ENCODE data around the gene ST8SIA3. TPM values are rescaled to one million over a fixed set of nuclear protein-coding genes. Genes with fewer than 3 reads are reported as not detected.

ST8SIA3 gene
- total RNA-seq, 4 donors from 2014 or later = under 0.01 to 0.14 TPM; not detected in 2

GRCh38 chr18:57343833-57344232, 8.5 kb upstream of the ST8SIA3 start:
- no peaks in the 10 kb centered on the region for H3K4me1 ChIP-seq
- in situ Hi-C loops (cut with MboI; ENCODE audit: low pct_ligation_motif_present in 1 of 4, low pct_unique_long_range_greater_than_20kb in 1 of 4, low sequenced_read_pairs in 3 of 4) (no loop called here), intact Hi-C loops (cut with DNase I; ENCODE audit: low total_unique reads) (no loop called here)
- H3K27me3 ChIP-seq = peaks cover 4% of the 10 kb centered on the region
- TF ChIP-seq POLR2AphosphoS5 (IDR thresholded peaks at IDR 0.05) (no peak), POLR2A (IDR thresholded peaks at IDR 0.05) (no peak), EP300 (IDR thresholded peaks at IDR 0.05; ENCODE audit: low read depth) (no peak)
- TF ChIP-seq, protein P1, sequence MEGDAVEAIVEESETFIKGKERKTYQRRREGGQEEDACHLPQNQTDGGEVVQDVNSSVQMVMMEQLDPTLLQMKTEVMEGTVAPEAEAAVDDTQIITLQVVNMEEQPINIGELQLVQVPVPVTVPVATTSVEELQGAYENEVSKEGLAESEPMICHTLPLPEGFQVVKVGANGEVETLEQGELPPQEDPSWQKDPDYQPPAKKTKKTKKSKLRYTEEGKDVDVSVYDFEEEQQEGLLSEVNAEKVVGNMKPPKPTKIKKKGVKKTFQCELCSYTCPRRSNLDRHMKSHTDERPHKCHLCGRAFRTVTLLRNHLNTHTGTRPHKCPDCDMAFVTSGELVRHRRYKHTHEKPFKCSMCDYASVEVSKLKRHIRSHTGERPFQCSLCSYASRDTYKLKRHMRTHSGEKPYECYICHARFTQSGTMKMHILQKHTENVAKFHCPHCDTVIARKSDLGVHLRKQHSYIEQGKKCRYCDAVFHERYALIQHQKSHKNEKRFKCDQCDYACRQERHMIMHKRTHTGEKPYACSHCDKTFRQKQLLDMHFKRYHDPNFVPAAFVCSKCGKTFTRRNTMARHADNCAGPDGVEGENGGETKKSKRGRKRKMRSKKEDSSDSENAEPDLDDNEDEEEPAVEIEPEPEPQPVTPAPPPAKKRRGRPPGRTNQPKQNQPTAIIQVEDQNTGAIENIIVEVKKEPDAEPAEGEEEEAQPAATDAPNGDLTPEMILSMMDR (IDR thresholded peaks at IDR 0.05) = no peak
- no peak for DNase-seq
- no peak overlapping the region for H3K27ac ChIP-seq
- 63% methylated on average over 1 of the region's 1 CpG; no CpG with 5 or more reads in 1 of the 2 donors for WGBS, 2 donors (ENCODE audit: low coverage in 1 of 2)
- H3K36me3 ChIP-seq = no peaks in the 10 kb centered on the region
- H3K4me3 ChIP-seq = no peak overlapping the region
- H3K9me3 ChIP-seq = no peaks in the 10 kb centered on the region

- Histone ChIP-seq H3K36me3 (no peaks in the 10 kb centered on the region), H3K27ac (no peak overlapping the region), H3K4me1 (no peaks in the 10 kb centered on the region), H3K9me3 (no peaks in the 10 kb centered on the region), H3K27me3 (peaks cover 28% of the 10 kb centered on the region), H3K4me3 (no peak overlapping the region)
- WGBS, 2 donors (ENCODE audit: low coverage in 1 of 2) = 80 to 93% methylated on average over 1 to 2 of the region's 2 CpGs
- no peak for TF ChIP-seq EP300 (IDR thresholded peaks at IDR 0.05; ENCODE audit: low read depth)
- TF ChIP-seq POLR2A (IDR thresholded peaks at IDR 0.05) = no peak
- TF ChIP-seq, protein P1 (IDR thresholded peaks at IDR 0.05) = no peak
- TF ChIP-seq POLR2AphosphoS5 (IDR thresholded peaks at IDR 0.05) = no peak
- no peak for DNase-seq
- intact Hi-C loops (cut with DNase I; ENCODE audit: low total_unique reads) = no loop called here
- in situ Hi-C loops (cut with MboI; ENCODE audit: low pct_ligation_motif_present in 1 of 4, low pct_unique_long_range_greater_than_20kb in 1 of 4, low sequenced_read_pairs in 3 of 4) = no loop called here
Measured at GRCh38 chr18:57346876-57347275, 5.5 kb upstream of the ST8SIA3 start.

DNA sequence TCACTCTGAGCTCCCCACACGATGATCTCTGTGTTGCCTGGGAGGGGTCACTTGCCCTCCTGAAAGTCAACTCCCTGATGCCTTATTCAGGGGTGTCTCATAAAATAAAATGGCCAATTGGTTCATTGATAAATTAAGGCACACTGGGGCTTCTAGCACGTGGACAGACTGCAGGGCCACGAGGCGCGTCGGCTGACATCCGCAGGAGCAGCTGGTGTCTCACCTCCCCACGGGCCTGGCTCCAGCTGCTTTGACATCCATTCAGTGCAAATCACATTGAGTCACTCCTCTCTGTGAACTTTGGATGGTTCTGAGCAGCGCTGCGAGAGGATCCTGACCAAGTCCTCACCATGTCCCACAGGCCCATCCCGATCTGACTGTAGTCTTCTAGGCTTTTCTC, 4.6 kb upstream of the ST8SIA3 start:
- Histone ChIP-seq H3K4me3 (no peak overlapping the region), H3K9me3 (no peaks in the 10 kb centered on the region), H3K27ac (no peak overlapping the region), H3K27me3 (peaks cover 38% of the 10 kb centered on the region), H3K36me3 (no peaks in the 10 kb centered on the region), H3K4me1 (no peaks in the 10 kb centered on the region)
- WGBS, 2 donors (ENCODE audit: low coverage in 1 of 2) = 76 to 77% methylated on average over 3 to 11 of the region's 11 CpGs
- intact Hi-C loops (cut with DNase I; ENCODE audit: low total_unique reads) (no loop called here), in situ Hi-C loops (cut with MboI; ENCODE audit: low pct_ligation_motif_present in 1 of 4, low pct_unique_long_range_greater_than_20kb in 1 of 4, low sequenced_read_pairs in 3 of 4) (no loop called here)
- DNase-seq = no peak
- TF ChIP-seq, protein P1 (IDR thresholded peaks at IDR 0.05) = no peak
- TF ChIP-seq EP300 (IDR thresholded peaks at IDR 0.05; ENCODE audit: low read depth) (no peak), POLR2A (IDR thresholded peaks at IDR 0.05) (no peak), POLR2AphosphoS5 (IDR thresholded peaks at IDR 0.05) (no peak)

DNA sequence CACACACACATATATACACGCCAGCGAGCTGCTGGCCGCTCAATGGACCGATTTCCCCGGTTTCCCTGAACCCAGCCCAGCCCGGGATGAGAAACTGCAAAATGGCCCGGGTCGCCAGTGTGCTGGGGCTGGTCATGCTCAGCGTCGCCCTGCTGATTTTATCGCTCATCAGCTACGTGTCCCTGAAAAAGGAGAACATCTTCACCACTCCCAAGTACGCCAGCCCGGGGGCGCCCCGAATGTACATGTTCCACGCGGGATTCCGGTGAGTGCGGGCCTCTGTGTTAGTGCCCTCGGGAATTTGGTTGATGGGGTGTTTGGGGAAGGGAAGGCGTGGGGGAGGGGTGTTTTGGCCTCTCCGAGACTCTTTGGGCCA, 392 bp downstream of the ST8SIA3 start:
- H3K4me1 ChIP-seq = no peaks in the 10 kb centered on the region
- H3K4me3 ChIP-seq = no peak overlapping the region
- TF ChIP-seq EP300 (IDR thresholded peaks at IDR 0.05; ENCODE audit: low read depth) (no peak), POLR2AphosphoS5 (IDR thresholded peaks at IDR 0.05) (no peak), POLR2A (IDR thresholded peaks at IDR 0.05) (no peak)
- TF ChIP-seq, protein P1 (IDR thresholded peaks at IDR 0.05) = no peak
- H3K27me3 ChIP-seq = peaks cover 74% of the 10 kb centered on the region
- no peaks in the 10 kb centered on the region for H3K9me3 ChIP-seq
- DNase-seq = no peak
- no peaks in the 10 kb centered on the region for H3K36me3 ChIP-seq
- intact Hi-C loops (cut with DNase I; ENCODE audit: low total_unique reads) = no loop called here
- in situ Hi-C loops (cut with MboI; ENCODE audit: low pct_ligation_motif_present in 1 of 4, low pct_unique_long_range_greater_than_20kb in 1 of 4, low sequenced_read_pairs in 3 of 4) = no loop called here
- 12% methylated on average over 23 of the region's 23 CpGs; no CpG with 5 or more reads in 1 of the 2 donors for WGBS, 2 donors (ENCODE audit: low coverage in 1 of 2)
- H3K27ac ChIP-seq = no peak overlapping the region
